ENCODE measurements around the gene ZNF384. TPM values are rescaled to one million over a fixed set of nuclear protein-coding genes. Genes with fewer than 3 reads are reported as not detected.

Gene ZNF384
- total RNA-seq, result 10 to 100 TPM; 23.4 to 29.3 TPM

DNA sequence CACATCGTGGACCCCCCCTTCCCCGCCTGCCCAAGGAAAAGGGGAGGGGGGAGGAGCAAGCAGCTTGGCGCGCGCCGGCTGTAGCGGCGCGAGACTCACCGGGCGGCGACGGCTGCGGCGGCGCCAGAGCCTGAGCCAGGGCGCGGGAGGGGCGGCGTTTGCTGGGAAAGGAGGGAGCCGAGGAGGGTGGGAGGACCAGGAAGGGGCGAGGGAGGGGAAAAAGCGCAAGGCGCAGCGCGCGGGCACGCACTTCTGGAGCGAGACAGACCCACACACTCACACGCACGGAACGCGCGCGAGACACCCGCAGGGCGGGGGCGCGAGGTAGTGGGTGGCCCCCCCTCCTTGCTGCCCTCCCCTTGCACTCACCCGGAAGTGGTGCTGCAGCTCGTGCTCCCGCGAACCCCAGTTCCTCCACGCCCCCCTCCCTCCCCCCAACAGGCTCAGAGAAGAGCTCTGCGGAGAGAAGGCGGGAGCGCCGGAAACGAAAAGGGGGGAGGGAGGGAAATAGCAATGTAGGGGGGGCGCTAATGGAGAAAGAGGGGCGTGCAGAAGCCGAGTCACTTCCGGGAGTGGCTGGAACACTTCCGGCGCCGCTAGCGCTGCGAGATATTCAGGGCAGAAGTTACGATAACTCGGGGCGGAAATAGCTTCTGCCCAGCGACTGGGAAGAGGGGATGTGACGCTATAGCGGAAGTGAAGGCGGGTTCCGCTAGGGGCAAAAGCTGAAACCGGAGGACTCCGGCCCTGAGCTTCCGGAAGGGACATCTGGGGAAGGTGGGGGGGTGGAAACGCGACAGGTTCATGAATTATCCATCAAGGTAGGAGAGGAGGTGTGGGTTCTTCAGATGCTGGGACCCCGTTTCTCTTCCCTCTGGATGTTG lies at the start of gene ZNF384:
ZNF384 (minus strand) TSS at position 377 of the 884 bp plus-strand sequence. CDS start 9,855 bp downstream, outside the sequence.

DNA sequence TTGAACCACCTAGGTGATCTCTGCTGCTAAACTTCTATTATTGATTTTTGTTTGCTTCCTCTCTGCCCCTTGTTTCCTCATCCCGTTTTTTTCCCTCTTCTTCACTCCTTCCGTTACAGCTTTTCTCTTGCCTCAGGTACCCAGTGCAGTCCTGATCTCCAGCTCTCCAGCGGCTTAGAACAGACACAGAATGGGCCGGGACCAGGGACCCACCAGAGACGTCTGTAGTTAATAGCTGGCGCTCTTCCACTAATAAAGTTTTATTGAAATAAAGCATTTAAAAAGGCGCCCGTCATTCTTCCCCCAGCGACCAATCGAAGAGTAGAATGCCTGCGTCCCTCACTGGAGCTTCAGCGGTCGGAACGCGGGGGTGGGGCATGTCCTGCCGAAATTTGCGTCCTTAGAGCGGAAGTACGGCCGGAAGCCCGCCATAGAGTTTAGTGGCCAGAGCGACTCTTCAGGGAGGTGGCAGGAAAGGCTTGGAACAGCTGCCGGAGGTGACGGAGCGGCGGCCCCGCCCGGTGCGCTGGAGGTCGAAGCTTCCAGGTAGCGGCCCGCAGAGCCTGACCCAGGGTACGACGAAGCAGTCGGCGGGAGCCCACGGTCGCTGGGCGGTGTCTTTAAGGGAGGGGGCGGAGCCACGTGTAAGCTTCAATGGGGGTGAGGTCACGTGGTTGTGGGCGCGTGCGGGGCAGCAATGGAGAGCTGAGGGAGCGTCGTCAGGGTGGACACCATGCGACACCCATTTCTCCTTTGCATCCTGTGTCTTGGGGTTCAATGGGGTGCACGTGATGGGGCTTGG lies 34.6 kb upstream of the ZNF384 start, which contains the start of gene COPS7A:
COPS7A (plus strand) TSS at position 440 of the 802 bp plus-strand sequence. CDS start 611 bp downstream, outside the sequence.

GRCh38 chr12:6700646-6701051 lies 11.5 kb upstream of the ZNF384 start, which contains the start of gene PIANP:
TSS of gene PIANP (minus strand) at chr12:6700815. CDS start at chr12:6698061, 2,754 bp downstream.

DNA sequence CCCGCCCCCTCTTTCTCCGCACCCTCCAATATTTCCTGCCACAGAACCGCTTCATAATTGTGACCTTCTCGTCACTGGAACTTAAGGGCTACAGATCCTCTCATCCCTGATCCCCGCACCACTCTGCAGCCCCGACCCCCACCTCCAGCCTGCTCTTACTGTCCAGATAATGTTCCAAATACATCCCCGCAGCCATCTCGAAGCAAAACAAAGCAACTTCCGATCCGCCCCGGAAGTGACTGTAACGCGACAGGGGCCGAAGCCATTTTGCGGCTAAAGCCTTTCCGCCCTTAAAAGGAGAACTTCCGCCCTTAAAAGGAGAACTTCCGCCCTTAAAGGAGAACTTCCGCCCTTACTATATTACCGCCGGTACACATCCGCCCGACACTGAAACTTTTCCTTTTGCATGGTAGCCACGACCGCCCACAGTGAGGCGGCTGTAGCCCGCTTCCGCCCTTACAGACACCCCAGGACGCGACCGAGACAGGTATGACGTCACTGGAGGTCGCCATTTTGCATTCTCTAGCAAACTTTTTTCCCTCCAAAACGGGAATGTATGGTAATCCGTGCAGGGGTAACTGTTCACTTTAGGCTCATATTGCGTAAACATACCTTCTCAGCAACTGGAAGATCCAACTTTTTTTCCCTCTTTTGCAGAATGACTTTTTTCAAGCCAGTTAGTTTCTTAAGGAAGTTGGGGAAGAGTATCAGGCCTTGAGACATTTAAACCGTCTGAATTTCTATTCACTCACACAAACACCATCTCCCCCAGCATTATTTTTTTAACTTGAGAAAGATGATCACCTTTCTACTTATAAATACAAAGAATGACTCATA lies 26.1 kb downstream of the ZNF384 start, which contains the start of gene ING4:
ING4 (minus strand) TSS at position 214 of the 837 bp plus-strand sequence; CDS start at position 196, 18 bp downstream.

GRCh38 chr12:6647083-6647604 lies 42.0 kb downstream of the ZNF384 start, which contains the start of gene ACRBP:
TSS of gene ACRBP (minus strand) at chr12:6647432. CDS start at chr12:6647366, 66 bp downstream.

GRCh38 chr12:6635856-6636531 lies 53.2 kb downstream of the ZNF384 start, which contains the start of gene LPAR5:
TSS of gene LPAR5 (minus strand) at chr12:6635959. CDS start at chr12:6621248, 14,711 bp downstream.

Small RNA genes within 50 kb of the gene (small RNA-seq; reads per million reads assigned to genes)
- gene RNU6-781P, result 0 reads per million in 2 donors

Other genes with a start within 250 kb of the ZNF384 start
- not detected for gene CD27, start 244.4 kb downstream of the ZNF384 start, total RNA-seq
- gene TAPBPL, start 237.3 kb downstream of the ZNF384 start, total RNA-seq, result 1 to 10 TPM; 7.3 to 8.9 TPM
- 1 to 10 TPM; 3.8 to 4.7 TPM for gene VAMP1, start 218.7 kb downstream of the ZNF384 start, total RNA-seq
- 100 to 1,000 TPM in 1 of 2 donors, 10 to 100 TPM in 1; 67.1 to 113 TPM for gene MRPL51, start 196.1 kb downstream of the ZNF384 start, total RNA-seq
- gene NCAPD2, start 195.3 kb downstream of the ZNF384 start, total RNA-seq, result 10 to 100 TPM; 32.0 to 66.6 TPM
- gene GAPDH, start 154.9 kb downstream of the ZNF384 start, total RNA-seq, result 1,000 to 10,000 TPM; 3,776 to 6,962 TPM
- 10 to 100 TPM; 15.3 to 15.5 TPM for gene IFFO1, start 133.3 kb downstream of the ZNF384 start, total RNA-seq
- 10 to 100 TPM; 24.4 to 39.3 TPM for gene NOP2, start 121.1 kb downstream of the ZNF384 start, total RNA-seq
- gene CHD4, start 82.0 kb downstream of the ZNF384 start, total RNA-seq, result 100 to 1,000 TPM; 172 to 203 TPM
- under 1 TPM in 1 of 2 donors, not detected in 1; under 0.01 TPM for gene LPAR5, start 53.4 kb downstream of the ZNF384 start, total RNA-seq
- gene ACRBP, start 41.9 kb downstream of the ZNF384 start, total RNA-seq, result not detected
- 10 to 100 TPM; 23.6 to 38.5 TPM for gene ING4, start 26.3 kb downstream of the ZNF384 start, total RNA-seq
- not detected for gene PIANP, start 11.4 kb upstream of the ZNF384 start, total RNA-seq
- gene COPS7A, start 34.7 kb upstream of the ZNF384 start, total RNA-seq, result 100 to 1,000 TPM in 1 of 2 donors, 10 to 100 TPM in 1; 98.4 to 105 TPM
- 100 to 1,000 TPM; 168 to 185 TPM for gene MLF2, start 63.8 kb upstream of the ZNF384 start, total RNA-seq
- 10 to 100 TPM; 36.8 to 67.6 TPM for gene PTMS, start 77.0 kb upstream of the ZNF384 start, total RNA-seq
- under 1 TPM in 1 of 2 donors, not detected in 1; 0.34 TPM for gene LAG3, start 83.1 kb upstream of the ZNF384 start, total RNA-seq
- gene CD4, start 100.2 kb upstream of the ZNF384 start, total RNA-seq, result 1 to 10 TPM; 1.7 TPM
- under 1 TPM; under 0.01 to 0.33 TPM for gene GPR162, start 132.4 kb upstream of the ZNF384 start, total RNA-seq
- gene P3H3, start 139.0 kb upstream of the ZNF384 start, total RNA-seq, result 10 to 100 TPM; 13.4 to 36.3 TPM
- gene GNB3, start 151.6 kb upstream of the ZNF384 start, total RNA-seq, result under 1 TPM; 0.33 to 0.69 TPM
- 10 to 100 TPM; 16.9 to 54.9 TPM for gene CDCA3, start 161.9 kb upstream of the ZNF384 start, total RNA-seq
- 10 to 100 TPM; 89.2 to 93.3 TPM for gene USP5, start 162.8 kb upstream of the ZNF384 start, total RNA-seq
- gene TPI1, start 178.2 kb upstream of the ZNF384 start, total RNA-seq, result 100 to 1,000 TPM; 611 to 916 TPM
- gene SPSB2, start 183.9 kb upstream of the ZNF384 start, total RNA-seq, result 1 to 10 TPM; 5.2 to 8.0 TPM
- gene LRRC23, start 215.4 kb upstream of the ZNF384 start, total RNA-seq, result 10 to 100 TPM in 1 of 2 donors, 1 to 10 TPM in 1; 6.2 to 10.3 TPM
- 10 to 100 TPM; 17.9 to 20.3 TPM for gene ENO2, start 225.2 kb upstream of the ZNF384 start, total RNA-seq
- gene ATN1, start 238.6 kb upstream of the ZNF384 start, total RNA-seq, result 10 to 100 TPM in 1 of 2 donors, 1 to 10 TPM in 1; 8.6 to 13.3 TPM